ENCODE data around the gene MED10. TPM values are rescaled to one million over a fixed set of nuclear protein-coding genes. Genes with fewer than 3 reads are reported as not detected.

Gene MED10
- total and polyA plus RNA-seq, 9 of the 15 experiments (the other 6 are each of a cell fraction or from before 2014, with no cell fraction given) = 23.8 to 83.4 (median 58.8) TPM

DNA sequence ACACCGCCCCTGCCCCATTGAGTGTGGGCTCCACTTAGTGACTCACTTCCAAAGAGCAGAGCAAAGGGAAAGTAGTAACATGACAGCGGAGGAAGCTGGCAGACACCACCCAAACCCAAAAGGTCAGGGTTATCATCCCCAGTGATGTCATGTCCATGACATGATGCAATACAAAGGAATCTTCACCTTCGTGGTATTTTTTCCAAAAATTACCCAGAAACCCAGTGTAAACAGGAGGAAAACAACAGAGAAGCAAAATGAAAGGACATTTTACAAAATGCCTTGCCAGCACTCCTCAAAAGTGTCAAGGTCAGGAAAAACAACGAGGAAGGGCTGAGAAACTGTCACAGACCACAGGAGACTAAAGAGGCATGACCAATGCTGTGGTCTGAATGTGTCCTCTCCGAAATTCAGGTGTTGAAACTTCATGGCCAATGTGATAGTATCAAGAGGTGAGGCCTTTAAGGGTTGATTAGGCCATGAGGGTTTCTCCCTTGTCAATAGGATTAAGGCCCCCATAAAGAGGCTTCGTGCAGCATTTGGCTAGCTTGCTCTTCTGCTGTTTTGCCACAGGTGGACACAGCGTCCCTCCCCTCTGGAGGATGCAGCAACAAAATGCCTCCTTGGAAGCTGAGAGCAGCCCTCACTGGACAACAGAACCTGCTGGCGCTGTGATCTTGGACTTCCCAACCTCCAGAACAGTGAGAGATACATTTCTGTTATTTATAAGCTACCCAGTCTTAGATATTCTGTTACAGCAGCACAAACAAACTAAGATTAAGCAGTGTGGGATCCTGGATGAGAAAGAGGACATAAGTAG, 30.5 kb upstream of the MED10 start (continued):
- TF ChIP-seq, protein P1, sequence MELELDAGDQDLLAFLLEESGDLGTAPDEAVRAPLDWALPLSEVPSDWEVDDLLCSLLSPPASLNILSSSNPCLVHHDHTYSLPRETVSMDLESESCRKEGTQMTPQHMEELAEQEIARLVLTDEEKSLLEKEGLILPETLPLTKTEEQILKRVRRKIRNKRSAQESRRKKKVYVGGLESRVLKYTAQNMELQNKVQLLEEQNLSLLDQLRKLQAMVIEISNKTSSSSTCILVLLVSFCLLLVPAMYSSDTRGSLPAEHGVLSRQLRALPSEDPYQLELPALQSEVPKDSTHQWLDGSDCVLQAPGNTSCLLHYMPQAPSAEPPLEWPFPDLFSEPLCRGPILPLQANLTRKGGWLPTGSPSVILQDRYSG (tag; conservative IDR thresholded peaks at IDR 0.05; ENCODE audit: low read depth) = no peak
- TF ChIP-seq, protein P2, sequence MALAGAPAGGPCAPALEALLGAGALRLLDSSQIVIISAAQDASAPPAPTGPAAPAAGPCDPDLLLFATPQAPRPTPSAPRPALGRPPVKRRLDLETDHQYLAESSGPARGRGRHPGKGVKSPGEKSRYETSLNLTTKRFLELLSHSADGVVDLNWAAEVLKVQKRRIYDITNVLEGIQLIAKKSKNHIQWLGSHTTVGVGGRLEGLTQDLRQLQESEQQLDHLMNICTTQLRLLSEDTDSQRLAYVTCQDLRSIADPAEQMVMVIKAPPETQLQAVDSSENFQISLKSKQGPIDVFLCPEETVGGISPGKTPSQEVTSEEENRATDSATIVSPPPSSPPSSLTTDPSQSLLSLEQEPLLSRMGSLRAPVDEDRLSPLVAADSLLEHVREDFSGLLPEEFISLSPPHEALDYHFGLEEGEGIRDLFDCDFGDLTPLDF (CRISPR knock-in tag; IDR thresholded peaks at IDR 0.05) = no peak
- TF ChIP-seq ZBTB12 (CRISPR knock-in tag; IDR thresholded peaks at IDR 0.05) (peak; percentile 65), NR2C1 (IDR thresholded peaks at IDR 0.05) (peak; percentile 48; the same call in 1 of the 2 replicates), NR2C1 (tag; IDR thresholded peaks at IDR 0.05) (peak; percentile 76), TAF7 (tag; IDR thresholded peaks at IDR 0.05) (no peak), RUNX1 (IDR thresholded peaks at IDR 0.05; ENCODE audit: low read depth) (no peak), TAF1 (IDR thresholded peaks at IDR 0.05; ENCODE audit: control insufficient read depth, extremely low read depth, insufficient read depth, low read length, severe bottlenecking) (no peak), HIVEP1 (CRISPR knock-in tag; IDR thresholded peaks at IDR 0.05) (0 out of 2 replicates have a peak, but pooled peaks have one; percentile 35), ZNF583 (CRISPR knock-in tag; IDR thresholded peaks at IDR 0.05) (0 out of 2 replicates have a peak, but pooled peaks have one; percentile 54), BRCA1 (IDR thresholded peaks at IDR 0.05) (no peak), BRCA1 (CRISPR knock-in tag; IDR thresholded peaks at IDR 0.05) (no peak), SOX6 (IDR thresholded peaks at IDR 0.05) (peak; percentile 60), POLR3G (IDR thresholded peaks at IDR 0.05; ENCODE audit: extremely low read depth, insufficient read length, insufficient replicate concordance) (no peak), THAP12 (CRISPR knock-in tag; IDR thresholded peaks at IDR 0.05) (no peak), HSF4 (CRISPR knock-in tag; IDR thresholded peaks at IDR 0.05; ENCODE audit: borderline replicate concordance) (no peak; the same call in 1 of the 2 replicates), ZNF12 (CRISPR knock-in tag; IDR thresholded peaks at IDR 0.05) (no peak), SAP30 (IDR thresholded peaks at IDR 0.05; ENCODE audit: borderline replicate concordance, insufficient read depth, low read depth, low read length, poor library complexity, severe bottlenecking) (no peak), ZNF57 (CRISPR knock-in tag; IDR thresholded peaks at IDR 0.05) (no peak)

All from K562 (cell line).